H7 (cell line): Measurements from ENCODE around the gene L1CAM. TPM values are rescaled to one million over a fixed set of nuclear protein-coding genes. Genes with fewer than 3 reads are reported as not detected.

ENCODE experiments used
- DNase-seq: peaks from one replicate; pipeline ENCODE4 v3.0.0; 2012
- H3K27me3 ChIP-seq: 2 replicates; pipeline ENCODE4 v1.6.0; 2011; ENCODE audit warnings: mild to moderate bottlenecking, low read length; ENCODE audit not compliant: control insufficient read depth, insufficient read depth
- H3K36me3 ChIP-seq: replicated peaks from 2 replicates; pipeline ENCODE4 v1.5.1; 2011; ENCODE audit warnings: low read length; ENCODE audit not compliant: control insufficient read depth, insufficient read depth
- H3K4me3 ChIP-seq: 2 replicates; pipeline ENCODE4 v1.5.1; 2011; ENCODE audit warnings: low read depth, mild to moderate bottlenecking, control low read depth, low read length, moderate library complexity; ENCODE audit not compliant: insufficient read depth
- total RNA-seq: library from RNA; depleted of rRNA; stranded (reverse); fragments of >200 nt; shearing (Covaris generic); gene quantifications from 2 replicates; pipeline ENCODE4 v1.2.3, GENCODE V29; 2014

The L1CAM gene
- total RNA-seq, 1 experiment from 2014 or later, result 17.0 TPM

DNA sequence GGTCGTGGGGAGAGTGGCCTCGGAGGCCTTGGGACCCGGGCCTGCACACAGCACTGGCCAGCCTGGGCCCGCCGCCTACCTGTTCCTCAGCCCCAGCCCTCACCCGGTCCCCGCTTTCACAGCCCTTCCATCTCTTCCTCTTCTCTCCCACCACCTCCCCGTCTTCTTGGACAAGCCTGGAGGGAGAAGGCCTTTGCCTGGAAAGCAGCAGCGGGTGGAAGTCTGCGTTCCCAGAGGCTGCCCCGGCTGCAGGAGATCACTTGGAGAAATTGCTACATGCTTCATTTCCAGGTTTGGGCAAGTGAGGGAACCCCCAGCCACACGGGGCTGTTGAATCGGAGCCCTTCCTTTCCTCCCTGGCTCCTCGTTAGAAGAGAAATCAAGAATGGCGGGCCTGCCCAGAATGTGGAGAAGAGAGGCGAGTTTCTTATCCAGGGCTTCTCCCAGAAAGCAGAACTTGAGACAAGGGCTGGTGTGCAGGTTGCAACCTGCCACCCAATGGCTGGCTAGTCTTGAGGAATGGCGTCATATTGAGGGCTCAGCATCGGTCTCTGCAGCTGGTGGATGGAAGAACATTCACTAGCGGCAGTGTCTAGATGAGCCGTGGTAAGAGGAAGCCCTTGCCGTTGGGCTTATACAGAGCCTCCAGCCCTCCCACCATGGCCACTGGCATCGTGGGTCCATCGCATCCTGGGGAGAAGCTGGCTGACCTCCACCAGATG is 54.4 kb downstream of the L1CAM start:
- no peaks in the 10 kb centered on the region; the same call in 1 of the 2 replicates for H3K36me3 ChIP-seq
- no peaks in the 10 kb centered on the region for H3K27me3 ChIP-seq
- peak; percentile 62 for DNase-seq
- H3K4me3 ChIP-seq, result peak overlapping the region; percentile 47

DNA sequence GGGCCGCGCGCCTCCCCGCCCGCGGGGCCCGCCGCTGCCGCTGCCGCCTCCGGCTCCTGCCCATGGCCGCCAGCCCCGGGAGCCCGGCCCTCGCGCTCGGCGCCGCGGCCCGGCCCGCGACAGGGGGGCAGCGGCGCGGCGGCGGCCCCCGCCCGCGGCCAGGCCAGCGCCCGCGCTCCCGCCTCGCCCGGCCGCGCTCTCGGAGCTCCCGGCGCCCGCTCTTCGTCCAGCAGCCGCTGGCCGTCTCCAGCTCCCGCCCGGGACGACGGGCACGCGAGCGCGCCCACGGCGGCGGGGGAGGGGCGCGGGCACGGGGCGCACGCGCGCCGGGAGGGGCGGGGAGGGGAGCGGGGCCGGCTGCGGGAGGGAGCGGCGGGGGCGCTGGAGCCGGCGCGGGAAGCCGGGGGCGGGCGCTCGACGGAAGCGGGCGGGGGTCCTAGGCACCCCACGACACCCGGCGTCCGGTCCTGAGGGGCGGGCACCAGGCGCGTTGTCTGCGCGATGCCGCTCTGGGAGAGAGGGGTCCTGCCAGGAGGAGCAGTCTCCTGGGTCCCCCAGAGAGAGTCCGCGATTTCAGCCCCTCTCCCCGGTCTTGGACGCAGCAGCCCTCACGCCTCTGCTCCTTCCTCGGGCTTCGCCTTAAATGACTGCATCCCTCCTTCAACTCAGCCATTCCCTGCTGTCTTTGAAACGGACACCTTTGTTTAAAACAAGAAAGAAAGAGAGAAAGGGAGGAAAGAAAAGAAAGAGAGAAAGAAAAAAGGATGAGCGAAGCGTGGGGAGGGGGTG is 55.1 kb downstream of the L1CAM start:
- Histone ChIP-seq H3K36me3 (no peaks in the 10 kb centered on the region; the same call in 1 of the 2 replicates), H3K4me3 (peak overlapping the region; percentile 72), H3K27me3 (no peaks in the 10 kb centered on the region)
- DNase-seq, result peak; percentile 70

DNA sequence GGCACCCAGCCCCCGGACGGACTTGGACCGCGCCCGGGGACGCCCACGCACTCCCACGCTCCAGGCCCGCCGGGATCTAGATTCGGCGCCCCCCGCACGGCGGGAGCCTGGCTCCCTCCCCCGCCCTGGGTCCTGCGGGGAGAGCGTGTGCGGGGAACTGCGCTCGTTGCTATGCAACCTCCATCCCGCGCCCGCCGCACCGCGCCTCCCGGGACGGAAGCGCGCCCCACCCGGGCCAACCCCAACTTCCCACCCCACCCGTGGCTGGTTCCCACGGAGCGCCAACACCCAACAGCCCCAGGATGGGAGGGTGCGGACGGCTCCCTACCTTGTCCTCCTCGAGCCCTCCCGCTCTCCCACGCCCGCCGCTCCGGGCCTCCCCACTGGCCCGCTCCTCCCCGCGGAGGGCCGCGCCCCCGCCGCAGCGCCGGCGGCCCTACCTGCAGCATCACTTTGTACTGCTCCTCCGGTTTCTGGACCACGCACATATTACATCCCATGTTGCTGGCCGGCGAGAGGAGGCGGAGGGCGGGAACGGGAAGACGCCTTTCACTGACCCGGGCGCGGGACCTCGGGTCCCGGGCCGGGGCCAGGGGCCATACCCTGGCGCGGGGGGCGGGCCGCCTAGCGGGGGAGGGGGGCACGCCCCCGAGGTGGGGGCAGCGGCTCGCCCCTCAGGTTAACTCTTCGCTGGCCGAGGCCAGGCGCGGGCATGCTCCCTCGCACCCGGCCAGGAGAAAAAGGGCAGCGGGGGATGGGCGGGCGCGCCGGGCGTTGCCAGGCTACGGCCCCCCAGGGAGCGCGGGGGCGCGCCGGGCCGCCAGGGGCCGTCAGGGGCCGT is 56.0 kb downstream of the L1CAM start, which contains the start of gene PDZD4:
PDZD4 (minus strand) TSS at position 746 of the 841 bp plus-strand sequence; CDS start at position 500, 246 bp downstream.
- peak; percentile 89 for DNase-seq
- H3K36me3 ChIP-seq, result no peaks in the 10 kb centered on the region; the same call in 1 of the 2 replicates
- no peaks in the 10 kb centered on the region for H3K27me3 ChIP-seq
- H3K4me3 ChIP-seq, result peak within 1 kb of the TSS; percentile 72

DNA sequence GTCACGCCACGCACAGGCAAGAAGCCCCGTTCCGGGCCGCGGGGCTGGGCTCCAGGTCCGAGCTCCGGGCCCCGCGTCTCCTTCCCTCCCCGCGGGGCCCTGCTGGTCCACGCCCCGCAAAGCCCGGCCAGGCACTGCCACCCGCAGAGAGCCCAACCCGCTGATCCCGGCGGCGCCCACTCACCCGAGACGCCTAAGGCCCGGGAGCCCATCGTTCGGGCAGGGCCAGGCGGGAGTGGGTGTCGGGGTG is 56.5 kb downstream of the L1CAM start:
- Histone ChIP-seq H3K36me3 (no peaks in the 10 kb centered on the region; the same call in 1 of the 2 replicates), H3K4me3 (peak overlapping the region; percentile 72), H3K27me3 (no peaks in the 10 kb centered on the region)
- peak; percentile 59 for DNase-seq

DNA sequence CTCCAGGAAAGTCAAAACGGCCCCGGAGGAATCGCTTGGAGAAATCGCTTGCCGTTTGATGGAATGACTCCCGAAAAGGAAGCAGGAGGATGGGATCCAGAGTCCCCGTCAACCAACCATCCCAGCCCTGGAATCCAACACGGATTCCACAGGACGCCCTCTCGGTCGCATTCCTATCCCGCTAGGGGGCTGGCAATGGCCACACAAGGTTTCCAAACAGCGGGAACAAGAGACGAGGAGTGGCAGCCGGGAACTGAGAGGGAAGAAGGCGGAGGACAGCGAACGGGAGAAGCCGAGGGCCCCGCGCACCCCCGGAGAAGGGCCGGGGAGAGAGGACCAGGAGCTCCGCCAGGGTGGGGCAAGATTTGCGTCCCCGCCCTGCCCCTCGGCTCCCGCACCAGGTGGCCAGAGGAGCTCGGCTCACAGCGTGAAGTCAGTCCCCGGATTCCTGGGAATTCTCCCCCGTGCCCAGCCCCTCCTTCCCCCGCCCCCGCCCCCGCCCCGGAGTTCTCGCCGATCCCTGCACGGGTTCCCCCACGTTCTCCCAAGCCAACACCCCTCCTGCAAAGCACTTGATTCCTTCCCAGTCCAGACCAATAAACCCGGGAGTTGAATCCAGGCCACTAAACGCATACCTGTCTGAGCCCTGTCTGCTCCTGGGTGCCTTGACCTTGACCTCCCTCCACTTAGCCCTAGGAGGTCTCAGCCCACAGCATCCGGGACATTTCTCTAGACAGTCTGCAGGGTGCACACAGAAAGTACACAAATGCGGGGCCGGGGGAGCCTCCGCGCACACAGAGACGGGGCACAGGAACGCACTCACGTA is 57.0 kb downstream of the L1CAM start:
- Histone ChIP-seq H3K27me3 (no peaks in the 10 kb centered on the region), H3K4me3 (peak overlapping the region; percentile 72), H3K36me3 (no peaks in the 10 kb centered on the region; the same call in 1 of the 2 replicates)
- DNase-seq, result peak; percentile 82

DNA sequence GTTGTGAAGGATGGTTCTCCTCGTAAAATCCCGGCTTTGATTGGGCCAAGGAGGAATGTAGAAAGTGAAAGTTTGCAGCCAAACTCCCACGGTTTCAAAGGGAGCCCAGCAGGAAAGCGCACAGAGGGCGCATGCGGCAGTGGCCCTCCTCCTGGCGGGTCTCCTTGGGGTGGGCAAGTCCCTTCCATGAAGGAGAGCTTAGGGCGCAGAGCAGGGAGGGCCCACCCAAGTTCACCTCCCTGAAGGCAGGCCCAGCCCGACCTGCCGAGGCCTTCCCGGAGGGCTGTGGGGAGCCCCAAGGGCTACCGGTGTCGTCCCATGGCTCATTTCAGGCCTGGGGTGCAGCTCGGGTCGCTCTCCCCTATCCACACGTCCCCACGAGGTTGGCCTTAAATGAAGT is 57.7 kb downstream of the L1CAM start:
- peak overlapping the region; percentile 72 for H3K4me3 ChIP-seq
- H3K27me3 ChIP-seq, result no peaks in the 10 kb centered on the region
- H3K36me3 ChIP-seq, result no peaks in the 10 kb centered on the region; the same call in 1 of the 2 replicates
- DNase-seq, result peak; percentile 61

DNA sequence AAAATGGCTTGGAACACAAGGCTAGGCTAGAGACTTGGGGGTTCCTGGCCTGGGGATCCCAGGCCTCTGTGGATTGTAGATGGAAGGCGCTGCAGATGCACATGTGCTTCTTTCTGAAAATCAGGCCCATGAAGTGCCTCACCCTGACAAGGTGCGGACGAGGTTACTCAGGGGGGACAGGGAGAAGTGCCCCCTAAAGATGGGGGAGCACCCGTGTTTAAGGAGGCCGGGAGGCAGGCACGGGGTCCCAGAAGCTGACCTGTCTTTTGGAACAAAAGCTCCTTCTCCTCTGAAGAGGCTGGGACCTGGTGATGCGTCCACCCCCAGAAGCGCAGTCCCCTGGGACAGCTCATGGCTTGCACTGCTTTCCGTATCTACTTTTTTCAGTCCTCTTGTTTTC is 58.1 kb downstream of the L1CAM start:
- H3K27me3 ChIP-seq, result no peaks in the 10 kb centered on the region
- H3K36me3 ChIP-seq, result no peaks in the 10 kb centered on the region; the same call in 1 of the 2 replicates
- DNase-seq, result peak; percentile 46
- peak overlapping the region; percentile 72 for H3K4me3 ChIP-seq

DNA sequence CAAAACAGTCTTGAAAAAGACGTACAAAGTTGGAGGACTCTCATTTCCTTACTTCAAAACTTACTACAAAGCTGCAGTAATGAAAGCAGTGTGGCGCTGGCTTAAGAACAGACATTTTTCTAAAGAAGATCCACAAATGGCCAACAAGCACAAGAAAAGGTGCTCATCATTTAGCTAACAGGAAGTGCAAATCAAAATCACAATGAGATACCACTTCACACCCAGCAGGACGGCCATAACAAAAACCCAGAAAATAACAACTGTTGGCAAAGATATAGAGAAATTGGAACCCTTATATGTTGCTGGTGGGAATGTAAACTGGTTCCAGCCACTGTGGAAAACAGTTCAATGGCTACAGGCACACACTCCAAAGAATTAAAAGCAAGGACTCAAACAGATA is 59.0 kb downstream of the L1CAM start:
- no peak for DNase-seq
- no peaks in the 10 kb centered on the region; the same call in 1 of the 2 replicates for H3K36me3 ChIP-seq
- H3K27me3 ChIP-seq, result no peaks in the 10 kb centered on the region
- no peak overlapping the region for H3K4me3 ChIP-seq

DNA sequence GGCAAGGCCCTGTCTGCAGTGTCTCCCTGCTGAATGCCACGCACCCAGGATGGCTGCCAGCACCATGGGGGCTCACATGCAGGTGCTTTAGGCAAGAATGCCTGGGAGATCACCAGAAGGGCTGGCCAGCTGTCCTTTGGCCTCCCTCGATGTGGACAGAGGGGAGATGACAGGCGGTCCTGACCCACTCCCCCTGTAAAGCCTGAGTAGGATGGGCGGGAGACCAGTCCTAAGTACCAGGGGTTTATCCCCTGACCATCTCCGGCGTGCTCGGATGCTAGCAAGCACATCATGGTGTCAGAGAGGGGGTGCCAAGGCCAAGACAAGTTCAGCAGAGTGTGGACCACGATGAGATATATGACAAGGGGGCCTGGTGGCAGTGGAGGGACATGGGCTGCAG is 60.9 kb downstream of the L1CAM start:
- Histone ChIP-seq H3K36me3 (no peaks in the 10 kb centered on the region; the same call in 1 of the 2 replicates), H3K4me3 (no peak overlapping the region), H3K27me3 (no peaks in the 10 kb centered on the region)
- peak; percentile 14 for DNase-seq

DNA sequence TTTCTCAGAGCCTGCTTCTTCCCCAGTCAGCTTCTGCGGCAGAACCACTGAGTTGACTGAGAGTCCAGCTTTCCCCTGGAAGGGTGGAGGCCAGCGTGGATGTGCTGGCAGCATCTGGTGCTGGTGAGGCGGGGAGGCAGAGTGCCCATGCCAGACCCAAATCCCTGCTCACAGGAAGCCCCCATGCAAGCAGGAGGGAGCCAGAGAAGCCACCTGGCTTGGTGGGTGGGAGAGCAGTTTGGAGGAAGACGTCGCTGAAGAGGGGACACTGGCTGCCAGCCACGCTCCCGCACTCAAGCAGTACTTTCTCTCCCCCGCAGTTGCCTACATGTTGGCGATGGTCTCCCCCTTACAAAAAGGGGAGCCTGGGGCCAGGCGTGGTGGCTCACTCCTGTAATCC is 61.6 kb downstream of the L1CAM start:
- Histone ChIP-seq H3K4me3 (no peak overlapping the region), H3K36me3 (no peaks in the 10 kb centered on the region; the same call in 1 of the 2 replicates), H3K27me3 (no peaks in the 10 kb centered on the region)
- DNase-seq, result peak; percentile 20

DNA sequence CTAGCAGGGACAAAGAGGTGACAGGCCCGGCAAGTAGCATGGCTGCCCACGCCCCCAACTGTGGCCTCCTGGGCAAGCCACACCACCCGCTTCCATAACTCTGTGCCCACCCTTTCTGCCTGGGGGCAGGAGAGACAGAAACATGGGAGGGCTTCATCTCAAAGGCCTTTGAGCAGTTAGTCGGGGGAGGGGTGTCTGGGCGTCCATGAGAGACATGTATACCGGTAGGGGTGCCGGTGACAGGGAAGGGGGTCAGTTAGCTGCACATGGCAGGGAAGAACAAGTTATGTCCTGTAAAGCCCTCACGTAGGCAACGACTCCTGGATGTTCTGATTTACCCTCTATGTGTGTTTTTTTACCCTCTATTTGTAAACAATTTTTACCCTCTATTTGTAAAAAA is 64.9 kb downstream of the L1CAM start:
- peak; percentile 47 for DNase-seq
- Histone ChIP-seq H3K36me3 (no peaks in the 10 kb centered on the region), H3K27me3 (no peaks in the 10 kb centered on the region), H3K4me3 (no peak overlapping the region)

DNA sequence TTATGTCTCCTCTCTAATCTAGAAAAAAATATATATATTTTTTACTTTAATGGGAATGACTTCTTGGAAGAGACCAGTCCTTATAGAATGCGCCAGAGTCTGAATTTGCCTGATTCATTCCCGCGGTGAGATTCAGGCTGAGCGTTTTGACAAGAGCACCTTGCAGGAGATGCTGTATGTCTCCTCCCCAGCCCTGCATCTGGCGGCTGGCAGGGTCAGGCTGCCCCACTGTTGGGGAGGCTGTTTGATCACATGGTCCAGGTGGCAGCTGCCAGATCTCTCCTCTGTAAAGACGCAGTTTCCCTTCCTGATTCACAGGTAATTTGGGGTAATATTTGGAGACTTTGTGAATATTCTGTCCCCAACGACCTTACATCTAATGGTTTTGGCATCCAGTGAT is 65.4 kb downstream of the L1CAM start:
- Histone ChIP-seq H3K27me3 (no peaks in the 10 kb centered on the region), H3K36me3 (no peaks in the 10 kb centered on the region), H3K4me3 (no peak overlapping the region)
- DNase-seq, result peak; percentile 38

DNA sequence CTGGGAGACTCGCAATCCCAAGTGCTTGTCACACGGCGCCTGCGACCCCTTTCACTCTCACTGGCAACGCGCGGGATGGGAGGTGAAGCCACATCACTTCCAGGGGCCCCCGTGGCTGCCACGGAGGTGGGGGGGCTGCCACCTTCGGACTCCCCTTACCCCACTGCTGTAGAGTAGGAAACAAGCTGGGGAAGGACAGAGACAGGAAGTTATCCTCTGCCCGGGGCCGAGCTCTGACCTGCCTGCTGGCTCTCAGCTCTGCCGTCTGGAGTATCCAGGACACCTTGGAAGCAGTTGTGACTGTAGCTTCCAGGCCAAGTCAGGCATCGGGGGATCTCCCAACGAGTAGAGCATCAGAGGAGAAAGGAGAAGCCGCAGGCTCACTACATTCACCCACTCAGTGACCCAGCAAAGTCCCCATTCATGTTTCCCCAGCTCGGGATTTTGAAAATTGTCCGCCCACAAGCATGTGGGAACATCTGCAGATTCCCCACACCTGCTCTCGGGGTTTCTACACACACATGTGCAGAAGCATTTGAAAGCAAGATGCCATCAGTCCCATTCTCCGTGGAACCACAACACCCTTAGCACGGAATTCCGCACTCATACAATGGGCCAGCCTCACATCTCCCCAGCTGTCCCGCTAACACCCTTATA is 66.5 kb downstream of the L1CAM start:
- Histone ChIP-seq H3K27me3 (no peaks in the 10 kb centered on the region), H3K4me3 (peak overlapping the region; percentile 37)
- peak; percentile 74 for DNase-seq

More for the DNA sequence above, 66.5 kb downstream of the L1CAM start:
- H3K36me3 ChIP-seq, result no peaks in the 10 kb centered on the region
